ENCODE data around the gene MUC20. TPM values are rescaled to one million over a fixed set of nuclear protein-coding genes. Genes with fewer than 3 reads are reported as not detected.
"Not testable (repeated sequence)": the region's sequence is repeated elsewhere in the genome, so short reads cannot be mapped to it uniquely, and the experiment has no call there.

MUC20 gene
- polyA plus RNA-seq, 1 donor = 32.5 TPM

DNA sequence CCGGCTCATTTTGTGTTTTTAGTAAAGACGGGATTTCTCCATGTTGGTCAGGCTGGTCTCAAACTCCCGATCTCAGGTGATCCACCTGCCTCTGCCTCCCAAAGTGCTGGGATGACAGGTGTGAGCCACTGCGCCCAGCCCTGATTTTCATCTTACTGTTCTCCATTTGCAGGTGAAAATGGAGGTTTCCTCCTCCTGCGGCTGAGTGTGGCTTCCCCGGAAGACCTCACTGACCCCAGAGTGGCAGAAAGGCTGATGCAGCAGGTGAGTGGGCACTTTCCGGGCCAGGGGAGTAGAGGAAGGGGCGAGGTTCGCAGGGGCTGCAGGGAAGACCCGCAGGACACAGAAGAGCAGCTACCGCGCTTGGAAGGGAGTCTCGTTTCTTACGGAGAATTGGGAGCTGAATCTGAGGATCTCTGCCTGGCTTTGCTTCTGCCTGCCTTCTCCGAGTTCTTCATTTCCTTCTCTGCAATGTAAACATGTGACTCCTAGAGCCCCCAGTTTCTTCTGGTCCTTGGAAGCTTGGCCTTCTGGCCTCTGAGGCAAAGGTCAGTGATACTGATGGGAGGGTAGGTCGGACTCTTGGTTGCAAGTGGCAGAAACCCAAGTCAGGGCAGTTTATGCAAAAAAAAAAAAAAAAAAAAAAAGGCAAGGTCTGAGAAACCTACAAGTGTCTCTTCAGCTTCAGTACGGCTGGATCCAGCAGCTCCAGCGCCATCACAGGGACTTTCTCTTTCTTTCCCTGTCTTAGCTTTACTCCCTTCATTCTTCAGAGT is 8.9 kb downstream of the MUC20 start:
- DNase-seq = no peak

- no peak for DNase-seq
Observed at GRCh38 chr3:195731356-195731905, 10.7 kb downstream of the MUC20 start.

GRCh38 chr3:195732940-195733339 is 12.2 kb downstream of the MUC20 start:
- peak; percentile 59 for DNase-seq

- DNase-seq = no peak
Observed at GRCh38 chr3:195735036-195735695, 14.4 kb downstream of the MUC20 start.

DNA sequence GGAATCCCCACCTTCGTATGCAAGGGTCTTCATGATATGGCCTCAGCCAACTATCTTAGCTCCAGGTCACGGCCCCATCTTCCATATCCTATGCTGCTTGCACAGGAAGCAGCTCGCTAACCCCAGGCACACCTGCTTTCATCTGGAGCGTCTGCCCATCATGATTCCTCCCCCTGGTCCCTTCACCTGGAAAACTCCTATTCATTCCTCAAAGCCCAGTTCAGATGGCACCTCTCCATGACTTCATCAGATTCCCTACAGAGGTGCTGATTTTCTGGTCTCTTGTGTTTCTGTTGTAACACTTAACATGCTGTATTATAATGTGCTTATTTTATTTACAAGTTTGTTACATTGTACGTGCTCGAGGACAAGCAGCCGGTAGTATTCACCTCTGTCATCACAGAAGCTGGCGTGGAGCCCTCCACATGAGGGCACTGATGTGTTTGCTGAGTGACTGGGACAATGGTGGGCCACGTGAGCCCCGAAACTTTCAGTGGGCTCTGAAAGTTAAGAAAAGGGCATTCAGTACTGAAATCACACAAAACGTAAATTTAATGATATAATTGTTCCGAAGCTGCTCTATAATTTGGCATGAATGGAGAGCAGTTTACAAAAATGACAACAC is 16.2 kb downstream of the MUC20 start:
- no peak for DNase-seq

DNA sequence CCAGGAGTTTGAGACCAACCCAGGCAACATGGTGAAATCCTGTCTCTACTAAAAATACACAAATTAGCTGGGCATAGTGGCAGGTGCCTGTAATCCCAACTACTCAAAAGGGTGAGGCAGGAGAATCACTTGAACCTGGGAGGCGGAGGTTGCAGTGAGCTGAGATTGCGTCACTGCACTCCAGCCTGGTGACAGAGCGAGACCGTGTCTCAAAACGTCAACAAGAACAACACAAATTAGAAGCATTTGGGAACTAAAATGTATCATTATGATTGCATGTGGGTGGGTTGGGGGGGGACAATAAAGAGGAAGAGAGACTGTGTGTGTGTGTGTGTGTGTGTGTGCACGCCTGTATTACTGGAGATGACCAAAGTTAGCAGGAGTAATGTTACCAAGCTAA is 17.0 kb downstream of the MUC20 start:
- DNase-seq = not testable (repeated sequence)

DNA sequence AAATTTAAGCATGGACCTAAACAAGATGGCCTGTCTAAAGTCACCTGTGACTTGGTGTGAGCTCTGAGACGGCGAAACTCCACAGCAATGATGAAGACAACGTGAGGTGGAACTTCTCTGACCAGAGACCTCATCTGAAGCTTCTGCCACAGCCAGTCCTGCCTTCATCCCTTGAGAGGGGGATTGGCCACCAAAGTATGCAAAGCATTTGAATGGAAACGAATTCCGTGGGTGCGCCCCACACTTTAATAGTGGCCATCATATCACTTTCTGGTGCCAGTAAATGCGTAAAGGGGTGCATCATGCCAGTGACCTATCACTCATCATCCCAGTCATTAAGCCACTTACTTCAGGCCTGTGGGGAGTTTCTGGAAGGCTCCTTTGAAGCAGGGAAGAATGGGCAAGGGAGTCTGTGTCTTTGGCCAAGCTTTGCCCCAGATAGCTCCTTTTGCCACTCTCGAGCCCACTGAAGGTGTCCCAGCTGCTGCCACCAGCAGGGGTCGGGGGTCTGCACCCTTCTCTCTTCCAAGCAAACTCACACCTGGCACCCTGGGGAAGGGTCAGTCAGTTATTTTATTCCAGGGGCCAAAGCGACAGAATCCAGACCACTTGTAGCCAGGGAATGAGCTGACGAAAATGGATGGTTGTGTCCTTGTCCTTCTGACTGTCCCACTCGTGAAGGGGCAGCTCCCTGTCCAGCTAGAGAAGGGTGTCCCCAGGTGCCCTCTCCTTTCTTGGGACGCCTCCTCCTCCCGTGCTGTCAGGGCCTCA is 17.7 kb downstream of the MUC20 start:
- no peak for DNase-seq

- DNase-seq = no peak
Observed at GRCh38 chr3:195739561-195740111, 18.9 kb downstream of the MUC20 start.

GRCh38 chr3:195744437-195744836 is 23.7 kb downstream of the MUC20 start:
- no peak for DNase-seq

DNA sequence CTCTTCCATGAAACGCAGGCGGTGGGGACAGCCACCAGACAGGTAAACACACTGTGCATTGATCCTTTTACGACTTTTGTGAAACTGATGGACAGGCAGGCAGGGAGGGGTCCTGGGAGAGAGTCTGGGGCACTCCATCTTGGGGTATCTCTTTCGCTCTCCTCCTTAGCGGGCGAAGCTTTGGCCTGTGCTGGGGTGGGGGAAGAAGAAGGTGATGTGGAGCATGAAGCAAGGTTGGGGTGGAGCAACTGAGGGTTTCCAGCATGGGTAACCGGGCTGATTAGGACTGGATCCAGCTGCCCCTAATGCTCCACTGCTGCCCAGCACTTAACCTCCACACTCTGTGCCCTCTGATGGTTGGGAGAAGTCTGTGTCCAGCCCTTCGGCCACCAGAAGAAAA is 25.6 kb downstream of the MUC20 start:
- no peak for DNase-seq

GRCh38 chr3:195746751-195747150 is 26.0 kb downstream of the MUC20 start:
- DNase-seq = no peak

DNA sequence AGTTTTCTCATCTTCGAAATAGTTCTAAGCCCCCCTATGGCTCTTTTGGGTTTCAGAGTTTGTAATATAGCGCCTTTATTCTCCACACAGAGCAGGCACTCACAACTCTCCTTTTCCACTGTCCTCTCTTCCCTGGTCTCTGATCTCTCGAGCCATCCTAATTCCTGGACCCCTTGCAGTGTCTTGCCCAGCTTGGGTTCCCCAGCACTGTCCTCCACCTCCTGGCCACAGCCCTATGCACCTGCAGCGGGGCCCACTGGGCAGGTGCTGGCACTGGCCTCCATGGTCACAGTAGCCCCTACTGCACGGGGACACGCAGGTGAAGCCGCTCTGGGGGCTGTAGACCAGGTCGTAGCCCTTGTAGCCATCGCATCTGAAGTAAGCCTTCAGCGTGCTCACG is 27.9 kb downstream of the MUC20 start:
- no peak for DNase-seq

GRCh38 chr3:195749101-195749500 is 28.3 kb downstream of the MUC20 start:
- not testable (repeated sequence) for DNase-seq

GRCh38 chr3:195750797-195751520 is 30.2 kb downstream of the MUC20 start:
- no peak for DNase-seq

GRCh38 chr3:195751560-195751959 is 30.8 kb downstream of the MUC20 start:
- DNase-seq = no peak

DNA sequence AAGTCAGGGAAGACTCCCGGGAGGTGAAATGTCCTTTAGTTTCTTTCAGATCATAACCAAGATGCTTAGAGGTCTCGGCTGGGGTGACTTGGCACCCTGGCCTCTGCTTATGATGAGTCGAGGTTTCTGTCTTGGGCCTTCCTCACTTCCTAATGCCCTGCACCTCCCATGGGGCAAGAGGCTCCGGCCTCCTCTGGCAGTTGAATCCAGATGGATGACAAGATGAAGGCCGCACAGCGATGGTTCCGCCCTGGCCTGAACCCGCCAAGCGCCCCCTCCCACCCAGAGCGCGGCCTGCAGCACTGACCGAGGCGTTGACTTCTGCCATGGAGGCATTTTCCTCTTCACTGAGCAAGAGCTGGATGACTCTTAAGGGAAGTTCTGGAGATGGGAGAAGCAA is 31.3 kb downstream of the MUC20 start:
- DNase-seq = no peak

- no peak for DNase-seq
Observed at GRCh38 chr3:195752546-195753331, 32.0 kb downstream of the MUC20 start.

GRCh38 chr3:195753581-195753980 is 32.8 kb downstream of the MUC20 start:
- no peak for DNase-seq

GRCh38 chr3:195754141-195754540 is 33.4 kb downstream of the MUC20 start:
- DNase-seq = no peak

DNA sequence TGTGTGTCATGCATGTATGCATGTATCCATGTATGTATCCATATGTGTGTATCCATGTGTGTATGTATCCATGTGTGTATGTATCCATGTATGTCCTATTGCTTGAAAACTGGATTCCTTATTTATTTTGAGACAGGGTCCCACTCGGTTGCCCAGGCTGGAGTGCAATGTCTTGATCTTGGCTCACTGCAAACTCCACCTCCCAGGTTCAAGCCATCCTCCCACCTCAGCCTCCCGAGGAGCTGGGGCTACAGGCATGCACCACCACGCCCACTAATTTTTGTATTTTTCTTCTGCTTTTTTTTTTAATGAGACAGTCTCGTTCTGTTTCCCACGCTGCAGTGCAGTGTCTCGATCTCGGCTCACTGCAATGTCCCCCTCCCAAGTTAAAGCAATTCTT is 34.1 kb downstream of the MUC20 start:
- no peak for DNase-seq
